GM12878 (cell line): ENCODE results near the gene NFKBIZ. TPM values are rescaled to one million over a fixed set of nuclear protein-coding genes. Genes with fewer than 3 reads are reported as not detected.

Experiments used
- ATF2 ChIP-seq: IDR thresholded peaks from 2 replicates; pipeline ENCODE4 v1.6.1; 2012; ENCODE audit warnings: low read length, inconsistent platforms
- BMI1 ChIP-seq: fragments of 450-650 bp; IDR thresholded peaks from 2 replicates; pipeline ENCODE4 v1.6.1; 2016; ENCODE audit warnings: mild to moderate bottlenecking, moderate library complexity, borderline replicate concordance
- CHD4 ChIP-seq: fragments of 200-600 bp; sonication (generic); IDR thresholded peaks from 2 replicates; pipeline ENCODE4 v1.6.1; 2016; ENCODE audit warnings: mild to moderate bottlenecking
- DPF2 ChIP-seq: fragments of 450-650 bp; IDR thresholded peaks from 2 replicates; pipeline ENCODE4 v1.6.1; 2017; ENCODE audit warnings: mild to moderate bottlenecking
- MEF2B ChIP-seq: fragments of 450-650 bp; IDR thresholded peaks from 2 replicates; pipeline ENCODE4 v1.6.1; 2018; ENCODE audit warnings: mild to moderate bottlenecking, moderate library complexity; ENCODE audit not compliant: partially characterized antibody, poor library complexity, severe bottlenecking
- MYC ChIP-seq: IDR thresholded peaks from 2 replicates; pipeline ENCODE4 v1.6.1; 2011; ENCODE audit warnings: mild to moderate bottlenecking, low read length, moderate library complexity, inconsistent platforms; ENCODE audit not compliant: insufficient read depth, insufficient replicate concordance, insufficient read length, severe bottlenecking
- NFYA ChIP-seq: IDR thresholded peaks from 2 replicates; pipeline ENCODE4 v1.6.1; 2011; ENCODE audit warnings: low read depth, mild to moderate bottlenecking, low read length, improper control_type of control experiment, borderline replicate concordance
- RELA ChIP-seq: fragments of 450-650 bp; IDR thresholded peaks from 2 replicates; pipeline ENCODE4 v1.8.0; 2014; ENCODE audit warnings: borderline replicate concordance; ENCODE audit not compliant: partially characterized antibody
- SMAD5 ChIP-seq: IDR thresholded peaks from 2 replicates; pipeline ENCODE4 v1.6.1; 2016; ENCODE audit warnings: antibody characterized with exemption, low read depth
- SPI1 ChIP-seq: IDR thresholded peaks from 2 replicates; pipeline ENCODE4 v1.6.1; 2011; ENCODE audit warnings: low read depth, mild to moderate bottlenecking, low read length, moderate library complexity, borderline replicate concordance; ENCODE audit not compliant: insufficient read depth
- YY1 ChIP-seq: IDR thresholded peaks from 2 replicates; pipeline ENCODE4 v1.6.1; 2011; ENCODE audit warnings: low read depth, mild to moderate bottlenecking, low read length
- ZBTB4 ChIP-seq: fragments of 450-650 bp; formaldehyde crosslinking; IDR thresholded peaks from 2 replicates; pipeline ENCODE4 v1.4.0; 2022; ENCODE audit warnings: mild to moderate bottlenecking, moderate library complexity
- ZNF622 ChIP-seq: fragments of 450-650 bp; IDR thresholded peaks from 2 replicates; pipeline ENCODE4 v1.6.1; 2017; ENCODE audit warnings: mild to moderate bottlenecking, inconsistent platforms
- polyA plus RNA-seq, 11 experiments: library from polyadenylated mRNA; depleted of rRNA in 4 of 11; unstranded in 6 of 11; stranded (reverse) in 5 of 11; fragments of >200 nt; fragmentation: Nextera tagmentation in 4 of 11; fragmentation: Illumina TruSeq in 1 of 11; extraction: Ambion mirVana in 4 of 11; extraction: Trizol in 1 of 11; gene quantifications; 1 replicate in 1 of 11; 2 replicates in 10 of 11; pipeline versions ENCODE4 v1.2.1 to v1.2.3, GENCODE V29; 2011 to 2016; ENCODE audit warnings: inconsistent platforms in 2 of 11, missing spikeins in 2 of 11, low read depth in 1 of 11
- total RNA-seq, 4 experiments: library from RNA; depleted of rRNA in 3 of 4; stranded (reverse); fragments of >200 nt in 3 of 4; fragmentation: Illumina TruSeq in 1 of 4; extraction: Trizol in 1 of 4; gene quantifications; 2 replicates each; pipeline versions ENCODE4 v1.2.1 to v1.2.3, GENCODE V29; 2013 to 2021
- TF ChIP-seq, protein P1 (sequence below): fragments of 450-650 bp; IDR thresholded peaks from 2 replicates; pipeline ENCODE4 v1.6.1; 2017; ENCODE audit warnings: low read depth, mild to moderate bottlenecking, moderate library complexity

NFKBIZ gene
- total and polyA plus RNA-seq, 10 of the 15 experiments (the other 5 are each of a cell fraction or from before 2014, with no cell fraction given), result 6.3 to 53.8 (median 17.3) TPM

GRCh38 chr3:101902041-101902440 is 52.7 kb downstream of the NFKBIZ start (continued):
- TF ChIP-seq SPI1 (no peak), BMI1 (no peak), RELA (no peak), CHD4 (no peak), SMAD5 (no peak), MEF2B (no peak), MYC (no peak), ATF2 (peak; percentile 60), YY1 (0 out of 2 replicates have a peak, but pooled peaks have one; percentile 41), ZBTB4 (CRISPR knock-in tag) (no peak), ZNF622 (no peak), NFYA (no peak), DPF2 (no peak)
- TF ChIP-seq, protein P1, sequence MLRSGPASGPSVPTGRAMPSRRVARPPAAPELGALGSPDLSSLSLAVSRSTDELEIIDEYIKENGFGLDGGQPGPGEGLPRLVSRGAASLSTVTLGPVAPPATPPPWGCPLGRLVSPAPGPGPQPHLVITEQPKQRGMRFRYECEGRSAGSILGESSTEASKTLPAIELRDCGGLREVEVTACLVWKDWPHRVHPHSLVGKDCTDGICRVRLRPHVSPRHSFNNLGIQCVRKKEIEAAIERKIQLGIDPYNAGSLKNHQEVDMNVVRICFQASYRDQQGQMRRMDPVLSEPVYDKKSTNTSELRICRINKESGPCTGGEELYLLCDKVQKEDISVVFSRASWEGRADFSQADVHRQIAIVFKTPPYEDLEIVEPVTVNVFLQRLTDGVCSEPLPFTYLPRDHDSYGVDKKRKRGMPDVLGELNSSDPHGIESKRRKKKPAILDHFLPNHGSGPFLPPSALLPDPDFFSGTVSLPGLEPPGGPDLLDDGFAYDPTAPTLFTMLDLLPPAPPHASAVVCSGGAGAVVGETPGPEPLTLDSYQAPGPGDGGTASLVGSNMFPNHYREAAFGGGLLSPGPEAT, result no peak
